Measurements from ENCODE around the gene FEV. TPM values are rescaled to one million over a fixed set of nuclear protein-coding genes. Genes with fewer than 3 reads are reported as not detected.
A peak's percentile ranks its signal among the peaks of the same experiment; 100 is the strongest.

FEV gene
- total RNA-seq, 1 donor from 2014 or later: not detected

DNA sequence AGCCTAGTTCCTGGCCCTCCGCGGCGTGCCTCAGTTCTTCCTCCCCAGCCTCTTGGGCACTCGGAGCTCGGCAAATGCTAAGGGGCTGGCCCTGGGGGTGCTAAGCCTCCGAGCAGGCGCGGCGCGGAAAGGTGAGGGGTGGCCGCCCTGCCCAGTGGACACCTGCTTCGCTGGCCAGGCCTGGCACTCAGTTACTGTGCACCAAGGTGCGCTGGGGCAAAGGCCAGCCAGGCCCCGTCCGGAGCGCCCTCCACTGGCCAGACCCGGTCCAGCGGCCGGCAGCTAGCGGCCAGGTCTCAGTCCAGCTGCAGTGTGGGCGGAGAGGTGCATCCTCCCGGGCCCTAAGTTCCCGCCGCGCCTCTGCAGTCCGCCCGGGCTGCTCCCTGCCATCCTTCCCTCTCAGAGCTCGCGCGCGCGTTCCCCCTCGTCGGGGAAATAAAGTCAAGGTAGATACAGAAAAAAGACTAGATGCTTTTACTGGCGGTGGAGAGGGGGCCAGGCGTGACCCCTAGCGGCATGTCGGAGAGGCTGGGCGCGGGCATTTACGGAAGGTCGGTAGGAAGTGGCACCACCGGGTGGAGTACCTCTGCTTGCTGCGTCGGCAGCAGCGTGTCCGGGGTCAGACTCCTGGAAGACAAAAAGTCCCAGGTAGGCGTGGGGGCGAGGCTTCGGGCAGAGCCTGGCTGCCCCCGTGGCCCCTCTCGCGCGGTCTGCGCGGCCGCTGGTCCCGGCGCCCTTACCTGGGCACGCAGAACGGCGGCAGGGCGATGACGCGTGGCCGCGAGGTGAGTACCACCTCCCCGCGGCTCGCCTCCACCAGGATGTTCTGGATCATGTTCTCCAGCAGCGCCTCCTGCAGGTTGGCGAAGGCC is 17.6 kb upstream of the FEV start:
- H3K27ac ChIP-seq: peak overlapping the region; percentile 58
- H3K36me3 ChIP-seq: no peaks in the 10 kb centered on the region
- no peaks in the 10 kb centered on the region for H3K9me3 ChIP-seq
- intact Hi-C loops (cut with DNase I): no loop called here
- peak; percentile 80 for ATAC-seq
- H3K4me3 ChIP-seq: peak overlapping the region; percentile 40
- TF ChIP-seq, protein P1, sequence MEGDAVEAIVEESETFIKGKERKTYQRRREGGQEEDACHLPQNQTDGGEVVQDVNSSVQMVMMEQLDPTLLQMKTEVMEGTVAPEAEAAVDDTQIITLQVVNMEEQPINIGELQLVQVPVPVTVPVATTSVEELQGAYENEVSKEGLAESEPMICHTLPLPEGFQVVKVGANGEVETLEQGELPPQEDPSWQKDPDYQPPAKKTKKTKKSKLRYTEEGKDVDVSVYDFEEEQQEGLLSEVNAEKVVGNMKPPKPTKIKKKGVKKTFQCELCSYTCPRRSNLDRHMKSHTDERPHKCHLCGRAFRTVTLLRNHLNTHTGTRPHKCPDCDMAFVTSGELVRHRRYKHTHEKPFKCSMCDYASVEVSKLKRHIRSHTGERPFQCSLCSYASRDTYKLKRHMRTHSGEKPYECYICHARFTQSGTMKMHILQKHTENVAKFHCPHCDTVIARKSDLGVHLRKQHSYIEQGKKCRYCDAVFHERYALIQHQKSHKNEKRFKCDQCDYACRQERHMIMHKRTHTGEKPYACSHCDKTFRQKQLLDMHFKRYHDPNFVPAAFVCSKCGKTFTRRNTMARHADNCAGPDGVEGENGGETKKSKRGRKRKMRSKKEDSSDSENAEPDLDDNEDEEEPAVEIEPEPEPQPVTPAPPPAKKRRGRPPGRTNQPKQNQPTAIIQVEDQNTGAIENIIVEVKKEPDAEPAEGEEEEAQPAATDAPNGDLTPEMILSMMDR (IDR thresholded peaks at IDR 0.05): peak; percentile 36
- peaks cover 72% of the 10 kb centered on the region for H3K27me3 ChIP-seq
- H3K4me1 ChIP-seq: peaks cover 17% of the 10 kb centered on the region
- peak; percentile 90 for DNase-seq

DNA sequence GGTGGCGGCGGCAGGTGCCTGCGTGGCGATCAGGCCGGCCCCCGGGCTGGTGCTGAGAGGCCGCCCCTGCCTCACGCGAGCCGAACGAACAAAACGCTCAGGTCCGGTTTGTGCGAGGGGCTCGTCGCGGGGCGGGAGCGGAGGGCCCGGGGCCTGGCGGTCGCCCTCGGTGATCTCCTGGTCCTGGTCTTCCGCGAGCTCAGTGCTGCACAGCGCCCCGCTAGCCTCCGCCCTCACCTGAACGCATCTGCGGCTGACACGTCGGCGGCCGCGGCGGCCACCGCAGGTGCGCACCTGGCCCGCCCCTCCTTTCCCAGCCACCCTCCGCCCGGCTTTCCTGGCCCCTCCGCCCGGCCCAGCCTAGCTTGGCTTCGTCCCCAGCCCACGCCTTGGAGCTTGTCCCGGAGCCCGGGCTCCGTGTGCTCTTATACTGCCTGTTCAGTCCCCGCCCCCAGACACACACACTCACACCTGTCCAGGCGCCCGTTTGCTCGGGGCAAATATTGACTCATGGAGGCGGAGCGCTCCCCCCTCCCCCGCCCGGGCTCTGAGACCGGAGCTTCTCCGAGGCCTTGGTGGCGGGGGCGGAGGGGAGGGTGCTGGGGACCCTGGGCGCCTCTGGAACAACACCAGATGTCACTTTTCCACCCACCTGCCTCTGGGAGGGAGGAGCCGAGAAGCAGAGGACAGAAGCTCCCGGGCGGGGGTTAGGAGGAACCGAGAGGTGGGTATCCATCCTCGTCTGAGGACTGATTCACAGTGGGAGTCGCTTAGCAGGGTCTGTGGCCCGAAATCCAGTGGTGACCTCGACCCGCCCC is 16.8 kb upstream of the FEV start:
- peaks cover 76% of the 10 kb centered on the region for H3K27me3 ChIP-seq
- H3K4me1 ChIP-seq: peaks cover 17% of the 10 kb centered on the region
- H3K4me3 ChIP-seq: peak overlapping the region; percentile 40
- intact Hi-C loops (cut with DNase I): no loop called here
- H3K27ac ChIP-seq: peak overlapping the region; percentile 80
- H3K9me3 ChIP-seq: no peaks in the 10 kb centered on the region
- TF ChIP-seq, protein P1 (IDR thresholded peaks at IDR 0.05): no peak
- peak; percentile 87 for ATAC-seq
- no peaks in the 10 kb centered on the region for H3K36me3 ChIP-seq
- peak; percentile 94 for DNase-seq

DNA sequence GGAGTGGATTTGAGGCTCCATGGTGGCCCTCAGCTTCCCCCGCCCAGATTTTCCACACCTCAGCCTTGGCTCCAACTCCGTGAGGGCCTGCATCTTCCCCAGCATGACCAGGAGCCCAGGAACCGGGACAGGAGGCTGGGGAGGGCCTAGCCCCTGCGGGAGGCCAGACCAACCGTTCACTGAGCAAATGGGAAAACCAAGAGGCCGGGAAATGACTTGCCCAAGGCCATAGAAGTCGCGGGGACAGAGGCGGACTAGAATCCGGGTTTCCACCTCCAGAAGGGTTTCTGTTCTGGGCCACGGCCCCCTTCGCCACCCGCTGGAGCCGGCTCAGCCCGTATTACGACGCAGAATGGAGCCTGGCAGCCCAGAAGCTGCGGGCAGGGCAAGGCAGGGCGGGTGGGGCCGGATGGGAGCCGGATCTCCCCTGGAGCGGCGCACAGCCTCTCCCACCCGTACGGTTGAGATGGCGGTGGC is 16.2 kb upstream of the FEV start:
- H3K9me3 ChIP-seq: no peaks in the 10 kb centered on the region
- peak overlapping the region; percentile 80 for H3K27ac ChIP-seq
- intact Hi-C loops (cut with DNase I): no loop called here
- ATAC-seq: peak; percentile 5
- peak overlapping the region; percentile 40 for H3K4me3 ChIP-seq
- DNase-seq: no peak
- H3K36me3 ChIP-seq: no peaks in the 10 kb centered on the region
- TF ChIP-seq, protein P1 (IDR thresholded peaks at IDR 0.05): no peak
- peaks cover 19% of the 10 kb centered on the region for H3K4me1 ChIP-seq
- peaks cover 77% of the 10 kb centered on the region for H3K27me3 ChIP-seq

DNA sequence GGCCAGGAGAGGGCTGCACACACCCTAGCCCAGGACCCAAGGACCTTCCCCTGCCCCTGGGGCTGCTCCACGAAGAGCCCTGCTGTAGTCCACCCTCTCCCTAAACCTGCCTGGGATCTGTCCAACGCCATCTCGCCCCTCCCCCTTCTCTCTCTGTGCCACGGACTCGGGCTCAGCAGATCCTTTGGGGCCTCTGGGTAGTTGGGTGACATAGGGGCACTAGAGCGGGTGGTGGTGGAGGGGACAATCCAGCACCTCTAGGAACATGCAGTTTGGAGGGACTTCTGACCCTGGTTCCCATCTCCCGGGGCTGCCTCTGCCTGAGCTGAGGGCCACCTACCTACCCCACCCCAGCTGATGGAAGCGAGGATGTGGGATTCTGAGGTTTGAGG is 15.6 kb upstream of the FEV start:
- Histone ChIP-seq H3K27ac (no peak overlapping the region), H3K4me1 (peaks cover 23% of the 10 kb centered on the region), H3K9me3 (no peaks in the 10 kb centered on the region), H3K36me3 (no peaks in the 10 kb centered on the region), H3K27me3 (peaks cover 77% of the 10 kb centered on the region), H3K4me3 (peak overlapping the region; percentile 40)
- ATAC-seq: no peak
- intact Hi-C loops (cut with DNase I): no loop called here
- no peak for DNase-seq
- TF ChIP-seq, protein P1 (IDR thresholded peaks at IDR 0.05): no peak

DNA sequence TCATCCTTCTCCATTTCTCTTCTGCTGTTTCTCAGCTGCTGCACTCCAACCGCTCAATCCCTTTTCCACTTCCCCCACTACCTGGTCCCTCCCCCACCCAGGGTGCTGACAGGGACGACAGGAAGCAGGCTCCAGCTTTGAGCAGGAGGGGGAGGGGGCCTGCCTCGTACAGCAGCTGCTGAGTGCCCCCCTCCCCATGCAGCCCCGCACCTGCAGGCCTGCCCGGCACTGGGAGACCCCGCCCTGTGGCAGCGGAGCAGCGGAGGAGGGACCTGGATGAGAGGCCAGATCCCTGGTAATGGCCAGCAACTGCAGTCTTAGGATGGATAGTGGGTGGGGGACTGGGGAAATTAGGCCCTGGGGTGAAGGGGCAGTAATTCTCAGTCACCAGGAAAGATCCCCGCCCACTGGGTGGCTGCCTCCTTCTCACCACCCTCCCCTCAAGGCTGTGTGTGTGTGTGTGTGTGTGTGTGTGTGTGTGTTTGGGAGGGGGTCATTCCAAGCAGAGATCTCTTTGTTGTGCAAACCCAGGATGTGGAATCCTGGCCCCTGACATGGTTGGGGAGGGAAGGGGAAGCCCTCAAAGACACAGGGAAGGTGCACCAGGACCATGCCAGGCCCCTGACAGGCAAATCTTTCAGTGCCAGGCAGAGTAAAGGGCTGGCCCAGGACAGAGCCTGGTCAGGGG is 15.0 kb upstream of the FEV start:
- Histone ChIP-seq H3K4me3 (no peak overlapping the region), H3K27ac (no peak overlapping the region), H3K36me3 (no peaks in the 10 kb centered on the region), H3K9me3 (no peaks in the 10 kb centered on the region), H3K4me1 (peaks cover 23% of the 10 kb centered on the region), H3K27me3 (peaks cover 77% of the 10 kb centered on the region)
- intact Hi-C loops (cut with DNase I): no loop called here
- TF ChIP-seq, protein P1 (IDR thresholded peaks at IDR 0.05): no peak
- DNase-seq (no peak), ATAC-seq (no peak)

Data from upper lobe of right lung (tissue), 1 donor.